Neural cell (in vitro differentiated cells): ENCODE results near the gene COL28A1. TPM values are rescaled to one million over a fixed set of nuclear protein-coding genes. Genes with fewer than 3 reads are reported as not detected.

ENCODE experiments used
- H2AFZ ChIP-seq: fragments of 200-600, 300-800 bp; sonication (generic), shearing (Covaris generic); 2 replicates; pipeline ENCODE4 v1.6.0; 2014; ENCODE audit warnings: low read depth, mild to moderate bottlenecking, antibody characterized with exemption, low read length, moderate library complexity
- H3F3A ChIP-seq: fragments of 200-600 bp; shearing (Covaris generic); 2 replicates; pipeline ENCODE4 v1.6.1; 2016; ENCODE audit warnings: mild to moderate bottlenecking, moderate library complexity, mixed read lengths, antibody characterized with exemption, low read length; ENCODE audit not compliant: insufficient read depth, poor library complexity, severe bottlenecking
- H3K27ac ChIP-seq: fragments of 200-600, 300-800 bp; sonication (generic), shearing (Covaris generic); 2 replicates; pipeline ENCODE4 v1.5.1; 2014; ENCODE audit warnings: mild to moderate bottlenecking, low read length, moderate library complexity
- H3K27me3 ChIP-seq: fragments of 300-800, 200-600 bp; sonication (generic), shearing (Covaris generic); 2 replicates; pipeline ENCODE4 v1.6.0; 2014; ENCODE audit warnings: mild to moderate bottlenecking, low read depth, low read length, moderate library complexity; ENCODE audit not compliant: insufficient read depth
- H3K36me3 ChIP-seq: fragments of 300-800, 200-600 bp; sonication (generic), shearing (Covaris generic); 2 replicates; pipeline ENCODE4 v1.5.1; 2014; ENCODE audit warnings: mild to moderate bottlenecking, antibody characterized with exemption, low read length, moderate library complexity; ENCODE audit not compliant: insufficient read depth
- H3K4me2 ChIP-seq: fragments of 300-800, 200-600 bp; sonication (generic), shearing (Covaris generic); 2 replicates; pipeline ENCODE4 v1.6.0; 2014; ENCODE audit warnings: mild to moderate bottlenecking, low read length
- H3K4me3 ChIP-seq: fragments of 300-800, 200-600 bp; sonication (generic), shearing (Covaris generic); 2 replicates; pipeline ENCODE4 v1.5.1; 2014; ENCODE audit warnings: mild to moderate bottlenecking, low read length, moderate library complexity
- H3K79me2 ChIP-seq: fragments of 200-600 bp; shearing (Covaris generic); replicated peaks from 2 replicates; pipeline ENCODE4 v1.6.0; 2014; ENCODE audit warnings: mild to moderate bottlenecking, low read length, moderate library complexity; ENCODE audit not compliant: insufficient read depth
- H3K9ac ChIP-seq: fragments of 300-800, 200-600 bp; sonication (generic), shearing (Covaris generic); 2 replicates; pipeline ENCODE4 v1.6.1; 2016; ENCODE audit warnings: mild to moderate bottlenecking, low read length, mixed read lengths
- H3K9me2 ChIP-seq: fragments of 200-600 bp; shearing (Covaris generic); 2 replicates; pipeline ENCODE4 v1.6.1; 2016; ENCODE audit warnings: mild to moderate bottlenecking, low read length, mixed read lengths; ENCODE audit not compliant: insufficient read depth
- H3K9me3 ChIP-seq: fragments of 200-600, 300-800 bp; sonication (generic), shearing (Covaris generic); 2 replicates; pipeline ENCODE4 v1.6.1; 2016; ENCODE audit warnings: mild to moderate bottlenecking, mixed run types, low read length, moderate library complexity, mixed read lengths
- H4K20me1 ChIP-seq: fragments of 200-600 bp; shearing (Covaris generic); 2 replicates; pipeline ENCODE4 v1.6.1; 2016; ENCODE audit warnings: mild to moderate bottlenecking, mixed run types; ENCODE audit not compliant: insufficient read depth
- EP300 ChIP-seq: fragments of 450-650 bp; conservative IDR thresholded peaks from 2 replicates; pipeline ENCODE4 v1.6.1; 2014; ENCODE audit warnings: antibody characterized with exemption, mild to moderate bottlenecking, moderate library complexity; ENCODE audit not compliant: poor library complexity, severe bottlenecking
- EZH2 ChIP-seq: fragments of 200-600, 300-800 bp; shearing (Covaris generic), sonication (generic); IDR thresholded peaks from 2 replicates; pipeline ENCODE4 v1.6.1; 2014; ENCODE audit warnings: antibody characterized with exemption, low read length, borderline replicate concordance, mild to moderate bottlenecking; ENCODE audit not compliant: insufficient read depth, poor library complexity, severe bottlenecking
- MXI1 ChIP-seq: fragments of 450-650 bp; conservative IDR thresholded peaks from 2 replicates; pipeline ENCODE4 v1.6.1; 2014; ENCODE audit warnings: antibody characterized with exemption, mild to moderate bottlenecking; ENCODE audit not compliant: poor library complexity, severe bottlenecking
- POLR2AphosphoS5 ChIP-seq: IDR thresholded peaks from 2 replicates; pipeline ENCODE4 v1.6.1; 2012
- RAD21 ChIP-seq: fragments of 450-650 bp; conservative IDR thresholded peaks from 2 replicates; pipeline ENCODE4 v1.6.1; 2014; ENCODE audit warnings: antibody characterized with exemption, mild to moderate bottlenecking, moderate library complexity
- SMC3 ChIP-seq: fragments of 450-650 bp; conservative IDR thresholded peaks from 2 replicates; pipeline ENCODE4 v1.6.1; 2014; ENCODE audit warnings: antibody characterized with exemption, mild to moderate bottlenecking, moderate library complexity; ENCODE audit not compliant: poor library complexity
- TAF1 ChIP-seq: IDR thresholded peaks from 2 replicates; pipeline ENCODE4 v1.6.1; 2012; ENCODE audit warnings: low read depth
- polyA plus RNA-seq: library from polyadenylated mRNA; depleted of rRNA; stranded (reverse); fragments of >200 nt; gene quantifications from 2 replicates; pipeline ENCODE4 v1.2.3, GENCODE V29; 2014
- TF ChIP-seq, protein P1 (sequence below): fragments of 450-650 bp; IDR thresholded peaks from 2 replicates; pipeline ENCODE4 v1.5.1; 2014; ENCODE audit warnings: antibody characterized with exemption, mild to moderate bottlenecking, moderate library complexity; ENCODE audit not compliant: poor library complexity, severe bottlenecking
- TF ChIP-seq, protein P2 (sequence below): IDR thresholded peaks from 2 replicates; pipeline ENCODE4 v1.6.1; 2012; ENCODE audit warnings: borderline replicate concordance

The COL28A1 gene
- polyA plus RNA-seq, 1 donor from 2014 or later, result 1.0 TPM

DNA sequence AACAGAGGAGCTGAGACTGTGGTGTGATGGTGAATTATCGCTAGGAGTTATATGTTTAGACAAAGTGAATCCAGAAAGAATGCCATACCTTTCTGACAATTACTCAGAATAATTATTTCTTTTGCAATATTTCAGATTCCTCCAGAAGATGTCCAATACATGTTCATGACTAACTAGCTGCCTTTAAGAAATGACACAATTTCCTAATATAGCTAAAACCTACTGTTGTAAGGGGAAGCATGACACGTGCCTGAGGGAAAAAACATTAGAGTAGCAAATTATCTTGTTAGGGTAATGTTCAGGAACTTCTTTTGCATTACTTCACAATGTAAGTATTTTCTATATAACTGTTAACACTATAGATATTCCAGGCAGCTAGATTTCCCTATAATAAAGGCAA, 150.3 kb downstream of the COL28A1 start:
- H3K9me2 ChIP-seq, result no peaks in the 10 kb centered on the region
- H3K79me2 ChIP-seq, result no peaks in the 10 kb centered on the region
- no peaks in the 10 kb centered on the region for H3F3A ChIP-seq
- H4K20me1 ChIP-seq, result no peaks in the 10 kb centered on the region
- no peak overlapping the region for H3K27ac ChIP-seq
- TF ChIP-seq MXI1 (no peak), POLR2AphosphoS5 (no peak), EZH2 (no peak), TAF1 (no peak), EP300 (no peak), RAD21 (no peak), SMC3 (no peak)
- TF ChIP-seq, protein P1, sequence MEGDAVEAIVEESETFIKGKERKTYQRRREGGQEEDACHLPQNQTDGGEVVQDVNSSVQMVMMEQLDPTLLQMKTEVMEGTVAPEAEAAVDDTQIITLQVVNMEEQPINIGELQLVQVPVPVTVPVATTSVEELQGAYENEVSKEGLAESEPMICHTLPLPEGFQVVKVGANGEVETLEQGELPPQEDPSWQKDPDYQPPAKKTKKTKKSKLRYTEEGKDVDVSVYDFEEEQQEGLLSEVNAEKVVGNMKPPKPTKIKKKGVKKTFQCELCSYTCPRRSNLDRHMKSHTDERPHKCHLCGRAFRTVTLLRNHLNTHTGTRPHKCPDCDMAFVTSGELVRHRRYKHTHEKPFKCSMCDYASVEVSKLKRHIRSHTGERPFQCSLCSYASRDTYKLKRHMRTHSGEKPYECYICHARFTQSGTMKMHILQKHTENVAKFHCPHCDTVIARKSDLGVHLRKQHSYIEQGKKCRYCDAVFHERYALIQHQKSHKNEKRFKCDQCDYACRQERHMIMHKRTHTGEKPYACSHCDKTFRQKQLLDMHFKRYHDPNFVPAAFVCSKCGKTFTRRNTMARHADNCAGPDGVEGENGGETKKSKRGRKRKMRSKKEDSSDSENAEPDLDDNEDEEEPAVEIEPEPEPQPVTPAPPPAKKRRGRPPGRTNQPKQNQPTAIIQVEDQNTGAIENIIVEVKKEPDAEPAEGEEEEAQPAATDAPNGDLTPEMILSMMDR, result no peak
- TF ChIP-seq, protein P2, sequence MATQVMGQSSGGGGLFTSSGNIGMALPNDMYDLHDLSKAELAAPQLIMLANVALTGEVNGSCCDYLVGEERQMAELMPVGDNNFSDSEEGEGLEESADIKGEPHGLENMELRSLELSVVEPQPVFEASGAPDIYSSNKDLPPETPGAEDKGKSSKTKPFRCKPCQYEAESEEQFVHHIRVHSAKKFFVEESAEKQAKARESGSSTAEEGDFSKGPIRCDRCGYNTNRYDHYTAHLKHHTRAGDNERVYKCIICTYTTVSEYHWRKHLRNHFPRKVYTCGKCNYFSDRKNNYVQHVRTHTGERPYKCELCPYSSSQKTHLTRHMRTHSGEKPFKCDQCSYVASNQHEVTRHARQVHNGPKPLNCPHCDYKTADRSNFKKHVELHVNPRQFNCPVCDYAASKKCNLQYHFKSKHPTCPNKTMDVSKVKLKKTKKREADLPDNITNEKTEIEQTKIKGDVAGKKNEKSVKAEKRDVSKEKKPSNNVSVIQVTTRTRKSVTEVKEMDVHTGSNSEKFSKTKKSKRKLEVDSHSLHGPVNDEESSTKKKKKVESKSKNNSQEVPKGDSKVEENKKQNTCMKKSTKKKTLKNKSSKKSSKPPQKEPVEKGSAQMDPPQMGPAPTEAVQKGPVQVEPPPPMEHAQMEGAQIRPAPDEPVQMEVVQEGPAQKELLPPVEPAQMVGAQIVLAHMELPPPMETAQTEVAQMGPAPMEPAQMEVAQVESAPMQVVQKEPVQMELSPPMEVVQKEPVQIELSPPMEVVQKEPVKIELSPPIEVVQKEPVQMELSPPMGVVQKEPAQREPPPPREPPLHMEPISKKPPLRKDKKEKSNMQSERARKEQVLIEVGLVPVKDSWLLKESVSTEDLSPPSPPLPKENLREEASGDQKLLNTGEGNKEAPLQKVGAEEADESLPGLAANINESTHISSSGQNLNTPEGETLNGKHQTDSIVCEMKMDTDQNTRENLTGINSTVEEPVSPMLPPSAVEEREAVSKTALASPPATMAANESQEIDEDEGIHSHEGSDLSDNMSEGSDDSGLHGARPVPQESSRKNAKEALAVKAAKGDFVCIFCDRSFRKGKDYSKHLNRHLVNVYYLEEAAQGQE, result no peak
- no peak overlapping the region for H3K4me2 ChIP-seq
- no peak overlapping the region for H2AFZ ChIP-seq
- H3K4me3 ChIP-seq, result no peak overlapping the region
- no peak overlapping the region for H3K9ac ChIP-seq
- no peaks in the 10 kb centered on the region for H3K36me3 ChIP-seq
- H3K27me3 ChIP-seq, result no peaks in the 10 kb centered on the region
- no peaks in the 10 kb centered on the region for H3K9me3 ChIP-seq

DNA sequence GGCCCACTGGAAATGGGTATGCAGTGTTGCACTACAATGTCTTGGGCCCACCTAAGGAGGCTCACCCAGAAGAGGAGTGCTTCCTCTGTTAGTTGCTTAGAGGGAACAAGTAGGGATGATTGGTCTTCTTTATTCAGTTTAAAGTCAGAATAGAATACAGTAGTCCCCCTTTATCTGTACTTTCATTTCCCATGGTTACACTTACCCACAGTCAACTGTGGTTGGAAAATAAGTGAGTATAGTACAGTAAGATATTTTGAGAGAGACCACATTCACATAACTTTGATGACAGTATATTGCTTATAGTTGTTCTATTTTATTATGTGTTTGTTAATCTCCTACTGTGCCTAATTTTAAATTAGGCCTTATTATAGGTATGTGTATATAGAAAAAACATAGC, 151.4 kb downstream of the COL28A1 start:
- Histone ChIP-seq H3K9me3 (no peaks in the 10 kb centered on the region), H3K4me2 (no peak overlapping the region), H2AFZ (no peak overlapping the region), H3K4me3 (no peak overlapping the region), H3K9me2 (no peaks in the 10 kb centered on the region), H4K20me1 (no peaks in the 10 kb centered on the region), H3K36me3 (no peaks in the 10 kb centered on the region), H3K27ac (no peak overlapping the region), H3K27me3 (no peaks in the 10 kb centered on the region), H3K9ac (no peak overlapping the region), H3F3A (no peaks in the 10 kb centered on the region), H3K79me2 (no peaks in the 10 kb centered on the region)
- no peak for TF ChIP-seq EP300
- TF ChIP-seq SMC3, result no peak
- TF ChIP-seq, protein P1, result no peak
- TF ChIP-seq TAF1, result no peak
- TF ChIP-seq MXI1, result no peak
- no peak for TF ChIP-seq POLR2AphosphoS5
- no peak for TF ChIP-seq RAD21
